HG02973 (cell line): ENCODE data around the gene PDGFB.

ENCODE experiments used
- ATAC-seq: cut with Tn5 transposase; IDR thresholded peaks from one replicate; pipeline ENCODE4 v1.9.1; 2021; ENCODE audit warnings: moderate library complexity; ENCODE audit not compliant: unreplicated experiment

PDGFB gene

GRCh38 chr22:39208013-39208680 lies 36.6 kb downstream of the PDGFB start:
- no peak for ATAC-seq

DNA sequence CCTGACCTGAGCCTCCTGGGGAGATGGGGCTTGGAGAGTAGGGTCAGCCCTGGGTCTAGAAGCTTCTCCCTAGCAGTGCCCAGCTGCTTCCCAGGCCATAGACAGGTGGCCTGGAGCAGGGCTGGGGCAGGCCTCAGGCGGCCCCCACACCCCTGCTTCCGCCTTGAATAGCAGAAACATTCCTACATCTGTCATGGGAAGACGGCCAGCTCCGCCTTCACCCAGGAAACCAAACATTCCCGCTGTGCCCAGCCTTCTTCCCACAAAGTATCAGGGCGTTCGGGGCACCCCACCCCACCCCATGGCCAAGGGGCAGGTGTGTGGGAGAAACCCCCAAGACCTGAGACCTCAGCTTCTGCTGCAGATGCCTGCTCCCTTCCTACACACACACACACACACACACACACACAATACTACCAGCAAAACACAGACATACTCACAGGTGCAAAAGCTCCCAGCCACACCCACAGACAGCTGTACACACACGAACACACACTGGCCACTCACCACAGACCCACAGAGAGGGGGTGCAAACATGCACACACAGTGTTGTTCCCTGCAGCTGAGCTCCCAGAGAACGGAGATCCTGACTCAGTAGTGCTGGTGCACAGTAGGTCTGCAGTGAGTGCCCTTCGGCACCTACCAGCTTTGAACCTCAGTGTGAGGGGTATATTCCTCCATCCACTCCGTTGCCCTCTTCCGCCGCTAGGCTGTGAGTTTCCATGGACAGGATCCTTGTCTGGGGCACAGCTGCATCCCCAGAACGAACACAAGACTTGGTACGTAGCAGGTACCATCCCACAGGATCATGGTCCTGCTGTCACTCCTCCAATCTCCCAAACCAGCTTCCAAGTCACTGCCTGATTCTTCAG lies 37.4 kb downstream of the PDGFB start:
- no peak for ATAC-seq

GRCh38 chr22:39206491-39206890 lies 38.3 kb downstream of the PDGFB start:
- ATAC-seq: no peak

GRCh38 chr22:39205344-39206021 lies 39.3 kb downstream of the PDGFB start:
- no peak for ATAC-seq

GRCh38 chr22:39204216-39204615 lies 40.6 kb downstream of the PDGFB start:
- ATAC-seq: no peak

- no peak for ATAC-seq
Measured at GRCh38 chr22:39197578-39197977, 47.2 kb downstream of the PDGFB start.

- no peak for ATAC-seq
Measured at GRCh38 chr22:39194098-39194497, 50.7 kb downstream of the PDGFB start.

GRCh38 chr22:39188809-39189208 lies 56.0 kb downstream of the PDGFB start:
- ATAC-seq: no peak

- no peak for ATAC-seq
Measured at GRCh38 chr22:39185601-39186012, 59.2 kb downstream of the PDGFB start.

DNA sequence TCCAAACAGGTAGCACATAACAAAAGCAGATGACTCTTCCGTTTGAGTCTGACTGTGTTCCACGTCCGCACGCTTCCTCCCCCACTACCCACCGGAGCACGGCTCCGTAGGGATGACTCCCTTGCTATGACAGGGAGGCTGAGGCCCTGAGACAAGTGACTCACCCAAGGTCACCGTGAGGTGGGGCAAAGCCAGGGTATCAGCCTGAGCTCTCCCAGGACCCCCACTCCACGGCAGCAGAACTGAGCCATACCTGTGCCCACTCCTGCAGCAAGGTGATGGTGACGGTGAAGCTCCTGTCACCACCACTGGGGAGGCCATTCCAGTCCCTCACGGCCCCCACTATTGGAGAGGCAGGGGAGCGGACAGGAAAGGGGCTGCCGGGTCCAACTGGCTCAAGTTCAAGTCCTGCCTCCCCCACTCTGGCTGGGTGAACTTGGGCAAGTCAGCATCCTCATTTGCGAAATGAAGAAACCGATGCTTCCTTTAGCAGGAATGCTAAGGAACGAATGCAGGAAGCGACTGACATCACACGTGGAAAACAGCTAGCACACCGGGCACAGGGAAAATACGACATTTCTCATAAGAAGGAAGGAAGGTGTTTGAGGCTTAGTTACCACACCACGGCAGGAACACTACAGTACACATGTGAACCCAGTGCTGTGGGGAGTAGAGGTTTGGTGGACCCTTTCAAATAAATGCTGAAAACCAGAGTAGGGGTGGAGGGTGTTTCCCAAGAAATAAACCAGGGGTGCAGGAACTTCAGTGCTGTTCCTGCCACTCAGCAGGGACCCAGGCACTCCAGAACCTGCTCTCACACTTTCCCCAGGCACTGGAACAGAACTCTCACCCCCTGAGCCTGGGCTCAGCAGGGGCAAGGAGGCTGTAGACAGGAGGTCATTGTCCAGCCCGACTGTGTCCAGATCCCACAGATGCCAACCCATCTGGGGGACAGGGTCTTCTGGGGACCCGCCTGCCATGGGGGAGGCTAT lies 59.9 kb downstream of the PDGFB start:
- ATAC-seq: no peak

DNA sequence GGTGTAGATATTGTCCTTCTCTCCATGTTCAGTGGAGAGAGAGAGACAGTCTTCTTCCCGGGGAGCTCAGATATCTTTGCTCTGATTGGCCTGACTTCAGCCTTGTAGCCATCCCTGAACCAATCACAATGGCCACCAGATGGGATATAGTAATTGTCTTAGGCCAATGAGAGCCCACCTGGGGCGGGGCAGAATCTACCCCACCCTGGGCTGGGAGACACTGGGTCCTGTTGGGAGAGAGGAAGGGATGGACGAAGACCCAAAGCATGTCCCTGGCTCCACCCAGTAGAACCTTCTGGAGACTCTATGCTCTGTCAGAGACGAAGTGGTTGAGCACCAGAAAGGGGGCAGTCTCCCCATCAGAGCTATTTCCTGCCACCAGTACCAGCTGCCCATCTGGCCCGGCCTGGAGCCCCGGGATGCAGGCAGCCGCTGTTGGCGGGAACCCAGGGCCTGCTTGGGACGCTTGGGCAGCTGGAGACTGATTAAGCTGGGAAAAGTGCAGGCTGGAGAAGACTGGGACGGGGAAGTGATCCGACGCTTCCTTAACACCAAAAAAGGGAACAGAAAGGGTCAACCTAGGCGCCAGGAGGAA lies 60.7 kb downstream of the PDGFB start:
- no peak for ATAC-seq

DNA sequence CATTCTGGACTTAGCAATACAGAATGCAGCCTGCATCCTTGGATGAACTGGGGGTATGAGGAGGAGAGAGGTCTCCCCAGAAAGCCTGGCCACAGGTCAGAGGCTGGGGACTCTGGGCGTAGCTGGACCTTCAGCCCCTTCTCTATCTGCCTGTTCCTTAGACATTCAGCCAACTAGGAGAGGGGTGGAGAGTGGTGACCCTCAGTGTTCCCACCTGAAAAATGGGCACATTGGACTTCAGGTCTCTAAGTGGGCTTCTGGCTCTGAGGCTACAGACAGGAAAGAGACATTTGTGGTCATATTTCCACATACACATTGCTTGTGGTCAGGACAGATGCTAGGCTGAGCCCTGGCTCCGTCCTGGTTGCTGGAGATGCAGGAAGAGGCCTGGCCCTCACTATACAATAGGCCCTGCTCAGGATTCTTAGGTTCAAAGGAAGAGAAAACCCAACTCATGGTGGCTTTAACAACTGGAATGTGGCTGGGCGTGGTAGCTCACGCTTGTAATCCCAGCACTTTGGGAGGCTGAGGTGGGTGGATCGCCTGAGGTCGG lies 62.2 kb downstream of the PDGFB start:
- no peak for ATAC-seq

- ATAC-seq: no peak
Measured at GRCh38 chr22:39181778-39182177, 63.0 kb downstream of the PDGFB start.

DNA sequence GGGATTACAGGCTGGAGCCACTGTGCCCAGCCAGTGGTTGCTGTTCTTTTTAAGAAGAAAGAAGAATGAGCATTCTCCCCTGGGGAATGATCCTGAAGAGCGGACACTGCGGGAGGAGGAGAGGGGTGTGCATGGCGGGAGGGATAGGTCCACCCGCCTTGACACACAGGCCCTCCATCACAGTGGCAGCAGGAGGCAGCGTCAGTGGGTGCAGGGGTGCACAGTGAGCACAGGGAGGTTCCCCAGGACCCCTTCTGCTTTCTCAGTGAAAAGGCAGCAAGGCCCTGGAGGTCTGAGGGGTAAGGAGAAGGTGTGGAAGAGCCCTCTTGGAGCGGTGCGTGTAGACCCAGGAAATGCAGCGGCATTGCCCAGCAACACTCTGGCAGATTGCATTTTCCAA lies 63.4 kb downstream of the PDGFB start:
- no peak for ATAC-seq

GRCh38 chr22:39179841-39180335 lies 64.9 kb downstream of the PDGFB start:
- ATAC-seq: no peak

DNA sequence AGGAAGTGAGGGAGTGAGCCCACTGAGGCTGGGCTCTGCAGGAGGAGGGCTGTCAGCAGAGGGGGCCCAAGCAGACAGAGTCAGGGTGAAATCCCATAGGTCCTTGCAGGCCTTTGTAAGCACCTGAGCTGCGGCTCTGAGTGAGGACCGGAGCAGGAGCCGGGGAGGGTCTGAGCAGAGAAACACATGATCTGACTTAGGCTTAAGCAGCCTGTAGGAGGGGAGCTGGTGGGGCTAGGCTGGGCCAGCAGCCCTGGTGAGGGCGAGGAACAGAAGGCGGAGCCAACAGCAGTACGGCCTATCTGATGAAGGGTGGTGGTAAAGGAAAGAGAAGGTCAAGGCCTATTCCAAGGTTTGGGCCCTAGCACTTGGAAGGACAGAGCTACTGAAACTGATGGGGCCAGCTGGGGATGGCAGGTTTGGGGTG lies 65.4 kb downstream of the PDGFB start:
- ATAC-seq: no peak

GRCh38 chr22:39178206-39179111 lies 66.3 kb downstream of the PDGFB start:
- ATAC-seq: no peak

- ATAC-seq: no peak
Measured at GRCh38 chr22:39177791-39178190, 67.0 kb downstream of the PDGFB start.

GRCh38 chr22:39177456-39177775 lies 67.4 kb downstream of the PDGFB start:
- no peak for ATAC-seq
